Effector CD8-positive, alpha-beta T cell (primary cell): Measurements from ENCODE around the gene B2M.
"Not testable (repeated sequence)": the region's sequence is repeated elsewhere in the genome, so short reads cannot be mapped to it uniquely, and the experiment has no call there.

Experiments used
- DNase-seq: peaks from one replicate; lab custom pipeline; 2025; lab: John Stamatoyannopoulos, UW
- total RNA-seq, 4 experiments: gene quantifications; one replicate each; lab custom pipeline; 2026; lab: John Stamatoyannopoulos, UW

Gene B2M
- total RNA-seq = 3,470 to 5,214 (median 4,694) reads per million in 4 experiments

- DNase-seq = peak; percentile 92
Measured at GRCh38 chr15:44711096-44711742, at the start of gene B2M, which contains the start of gene PATL2. TSS of gene B2M (plus strand) at chr15:44711517. CDS start at chr15:44711547, 30 bp downstream. TSS of gene PATL2 (minus strand) at chr15:44711323. CDS start at chr15:44676490, 34,833 bp downstream.

GRCh38 chr15:44661576-44661975, 49.7 kb upstream of the B2M start:
- DNase-seq = no peak

- DNase-seq = peak; percentile 72
Measured at GRCh38 chr15:44662478-44663409, 48.6 kb upstream of the B2M start.

GRCh38 chr15:44663410-44664308, 47.7 kb upstream of the B2M start, which contains the start of gene SPG11:
TSS of gene SPG11 (minus strand) at chr15:44663662. CDS start at chr15:44663647, 15 bp downstream.
- DNase-seq = peak; percentile 88

- DNase-seq = no peak
Measured at GRCh38 chr15:44666210-44667038, 44.9 kb upstream of the B2M start.

- no peak for DNase-seq
Measured at GRCh38 chr15:44667039-44667360, 44.3 kb upstream of the B2M start.

GRCh38 chr15:44668921-44669320, 42.4 kb upstream of the B2M start:
- DNase-seq = no peak

GRCh38 chr15:44670087-44670950, 41.0 kb upstream of the B2M start:
- DNase-seq = no peak

GRCh38 chr15:44673639-44674038, 37.7 kb upstream of the B2M start:
- DNase-seq = no peak

GRCh38 chr15:44675911-44676310, 35.4 kb upstream of the B2M start:
- no peak for DNase-seq

- DNase-seq = no peak
Measured at GRCh38 chr15:44676676-44677075, 34.6 kb upstream of the B2M start.

- DNase-seq = no peak
Measured at GRCh38 chr15:44682211-44682610, 29.1 kb upstream of the B2M start.

- DNase-seq = peak; percentile 34
Measured at GRCh38 chr15:44682809-44683682, 28.3 kb upstream of the B2M start.

- DNase-seq = not testable (repeated sequence)
Measured at GRCh38 chr15:44689318-44689717, 22.0 kb upstream of the B2M start.

GRCh38 chr15:44690245-44690644, 21.1 kb upstream of the B2M start:
- not testable (repeated sequence) for DNase-seq

- no peak for DNase-seq
Measured at GRCh38 chr15:44692659-44693058, 18.7 kb upstream of the B2M start.

GRCh38 chr15:44694416-44694815, 16.9 kb upstream of the B2M start:
- DNase-seq = no peak

- DNase-seq = no peak
Measured at GRCh38 chr15:44695294-44695693, 16.0 kb upstream of the B2M start.

GRCh38 chr15:44697014-44697413, 14.3 kb upstream of the B2M start:
- DNase-seq = no peak
